DMS114 treated with DMSO at 0.1 percent for 48 hours (cell line): Measurements from ENCODE around the gene UMAD1.

ENCODE experiments used
- DNase-seq: peaks from one replicate; lab custom pipeline; 2025; ENCODE audit not compliant: unreplicated experiment; lab: John Stamatoyannopoulos, UW

The UMAD1 gene

GRCh38 chr7:7881581-7881980 is 241.0 kb downstream of the UMAD1 start:
- no peak for DNase-seq

DNA sequence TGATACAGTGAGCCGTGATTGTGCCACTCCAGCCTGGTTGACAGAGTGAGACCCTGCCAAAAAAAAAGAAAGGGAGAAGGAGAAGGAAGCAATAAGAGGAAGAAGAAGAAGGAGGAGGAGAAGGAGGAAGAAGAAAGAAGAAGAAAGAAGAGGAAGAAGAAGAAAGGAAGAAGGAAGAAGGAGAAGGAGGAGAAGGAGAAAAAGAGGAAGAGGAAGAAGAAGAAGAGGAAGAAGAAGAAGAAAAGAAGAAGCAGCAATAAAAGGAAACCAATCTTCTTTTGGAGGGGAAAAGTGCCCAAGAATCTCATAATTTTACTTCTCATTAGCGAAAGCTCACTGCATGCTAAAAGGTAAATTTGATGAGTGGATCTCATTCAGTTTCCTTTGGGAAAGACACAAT is 242.3 kb downstream of the UMAD1 start:
- no peak for DNase-seq

GRCh38 chr7:7883394-7883793 is 242.8 kb downstream of the UMAD1 start:
- DNase-seq: no peak

DNA sequence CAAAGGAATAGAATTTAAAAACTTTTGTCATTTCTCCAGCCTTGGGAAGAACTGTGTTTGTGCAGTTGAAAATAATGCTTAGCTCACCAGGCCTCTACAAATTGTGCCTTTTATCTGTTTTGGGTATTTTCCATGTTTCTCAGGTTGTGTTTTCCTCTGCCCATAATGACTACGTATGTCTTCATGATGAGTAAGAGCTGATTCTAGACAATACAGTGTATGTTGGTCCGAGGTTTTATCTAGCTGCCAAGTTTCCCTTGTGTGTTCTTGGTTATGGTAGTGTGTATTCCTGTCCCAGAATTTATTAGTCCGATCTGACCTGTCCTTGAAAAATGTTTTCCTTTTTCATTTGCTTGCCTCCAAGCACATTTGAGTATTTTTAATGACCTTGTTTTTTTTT is 244.3 kb downstream of the UMAD1 start:
- DNase-seq: no peak

- DNase-seq: no peak
These were observed 249.4 kb downstream of the UMAD1 start for GRCh38 chr7:7889791-7890568.

- DNase-seq: no peak
These were observed 254.6 kb downstream of the UMAD1 start for GRCh38 chr7:7895004-7895650.

DNA sequence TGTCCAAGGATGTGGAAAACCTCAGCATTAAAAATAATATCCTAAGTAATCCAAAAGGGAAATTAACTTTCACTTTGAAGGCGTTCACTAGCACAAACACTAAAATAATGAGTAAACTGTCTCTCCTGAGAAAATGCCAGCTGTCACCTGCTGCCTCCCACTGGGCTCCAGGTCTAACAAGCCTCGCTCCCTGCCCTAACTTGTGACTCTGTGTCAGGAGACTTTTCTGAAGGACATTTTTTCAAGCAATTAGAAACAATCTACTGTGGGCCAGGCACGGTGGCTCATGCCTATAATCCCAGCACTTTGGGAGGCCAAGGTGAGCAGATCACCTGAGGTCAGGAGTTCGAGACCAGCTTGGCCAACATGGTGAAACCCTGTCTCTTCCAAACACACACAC is 255.2 kb downstream of the UMAD1 start:
- DNase-seq: no peak

GRCh38 chr7:7897509-7897908 is 257.0 kb downstream of the UMAD1 start:
- no peak for DNase-seq

GRCh38 chr7:7897949-7898515 is 257.5 kb downstream of the UMAD1 start:
- no peak for DNase-seq

- DNase-seq: no peak
These were observed 262.3 kb downstream of the UMAD1 start for GRCh38 chr7:7902845-7903244.

GRCh38 chr7:7907306-7907705 is 266.8 kb downstream of the UMAD1 start:
- no peak for DNase-seq

DNA sequence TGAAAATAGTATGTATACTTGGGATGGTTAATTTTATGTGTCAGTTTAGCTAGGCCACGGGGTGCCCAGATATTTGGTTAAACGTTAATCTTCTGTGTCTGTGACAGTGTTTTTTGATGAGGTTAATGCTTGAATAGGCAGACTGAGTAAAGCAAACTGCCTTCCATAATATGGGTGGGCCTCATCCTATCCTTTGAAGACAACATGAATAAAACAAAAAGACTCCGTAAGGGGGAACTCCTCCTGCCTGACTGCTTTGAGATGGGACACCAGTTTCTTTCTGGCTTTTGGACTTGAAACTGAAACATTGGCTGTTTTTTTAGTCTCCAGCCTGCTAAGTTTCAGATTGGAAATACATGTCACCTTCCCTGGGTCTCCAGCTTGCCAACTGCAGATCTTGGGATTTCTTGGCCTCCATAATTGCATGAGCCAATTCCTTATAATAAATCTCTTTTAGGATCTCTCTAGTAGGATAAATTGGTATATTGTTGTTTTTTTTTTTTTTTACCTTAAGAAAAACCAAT is 268.1 kb downstream of the UMAD1 start:
- no peak for DNase-seq

DNA sequence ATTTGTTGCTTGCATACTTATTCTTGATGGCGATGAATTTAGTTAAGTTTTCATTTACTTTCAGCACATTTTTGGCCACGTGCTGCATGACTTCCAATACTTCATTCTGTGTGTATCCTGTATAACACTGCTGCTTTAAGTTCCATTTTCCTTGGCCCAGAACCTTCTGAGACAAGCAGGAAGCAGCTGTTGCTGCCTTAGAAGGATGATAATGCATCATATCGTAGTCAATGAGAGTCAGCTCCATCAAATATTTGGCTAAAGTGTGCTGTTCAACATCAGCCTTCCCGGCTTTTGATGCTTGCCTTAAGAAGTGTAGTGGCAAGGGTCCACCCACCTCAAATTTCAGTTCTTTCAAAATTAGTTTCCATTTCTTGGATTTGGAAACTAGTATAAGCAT is 268.8 kb downstream of the UMAD1 start:
- DNase-seq: no peak

GRCh38 chr7:7911369-7912123 is 271.0 kb downstream of the UMAD1 start:
- no peak for DNase-seq

- DNase-seq: no peak
These were observed 272.4 kb downstream of the UMAD1 start for GRCh38 chr7:7912937-7913336.

GRCh38 chr7:7913504-7913903 is 273.0 kb downstream of the UMAD1 start:
- no peak for DNase-seq

- DNase-seq: no peak
These were observed 274.0 kb downstream of the UMAD1 start for GRCh38 chr7:7914547-7914946.

DNA sequence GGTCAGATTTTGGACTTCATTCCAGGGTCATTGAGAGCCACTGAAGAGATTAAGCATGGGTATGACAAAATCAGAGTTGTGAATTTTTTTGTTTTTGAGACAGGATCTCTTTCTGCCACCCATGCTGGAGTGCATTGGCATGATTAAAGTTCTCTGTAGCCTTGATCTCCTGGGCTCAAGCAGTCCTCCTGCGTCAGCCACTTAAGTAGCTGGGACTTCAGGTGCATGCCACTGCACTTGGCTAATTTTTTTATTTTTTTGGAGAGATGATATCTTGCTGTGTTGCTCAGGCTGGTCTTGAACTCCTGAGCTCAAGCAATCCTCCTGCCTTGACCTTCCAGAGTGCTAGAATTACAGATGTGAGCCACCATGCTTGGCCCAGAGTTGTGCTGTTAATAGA is 275.5 kb downstream of the UMAD1 start:
- no peak for DNase-seq

DNA sequence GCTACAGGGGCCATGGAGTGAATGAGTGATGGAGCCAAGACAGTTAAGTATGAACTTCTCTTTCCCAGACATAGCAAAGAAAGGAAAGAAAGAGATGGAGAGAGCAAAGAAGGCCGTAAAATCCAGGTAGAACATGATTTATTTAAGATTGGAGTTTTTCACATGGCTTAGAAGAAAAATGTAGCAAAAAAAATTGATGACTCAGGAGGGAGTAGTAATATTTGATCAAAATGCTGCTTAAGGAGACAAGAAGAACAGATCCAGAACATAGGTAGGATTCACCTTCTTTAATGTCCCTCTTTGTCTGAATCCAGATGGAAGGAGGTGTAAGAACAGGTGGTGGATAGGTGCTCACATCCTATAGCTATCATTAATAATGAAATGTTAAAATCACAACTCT is 277.0 kb downstream of the UMAD1 start:
- DNase-seq: no peak

DNA sequence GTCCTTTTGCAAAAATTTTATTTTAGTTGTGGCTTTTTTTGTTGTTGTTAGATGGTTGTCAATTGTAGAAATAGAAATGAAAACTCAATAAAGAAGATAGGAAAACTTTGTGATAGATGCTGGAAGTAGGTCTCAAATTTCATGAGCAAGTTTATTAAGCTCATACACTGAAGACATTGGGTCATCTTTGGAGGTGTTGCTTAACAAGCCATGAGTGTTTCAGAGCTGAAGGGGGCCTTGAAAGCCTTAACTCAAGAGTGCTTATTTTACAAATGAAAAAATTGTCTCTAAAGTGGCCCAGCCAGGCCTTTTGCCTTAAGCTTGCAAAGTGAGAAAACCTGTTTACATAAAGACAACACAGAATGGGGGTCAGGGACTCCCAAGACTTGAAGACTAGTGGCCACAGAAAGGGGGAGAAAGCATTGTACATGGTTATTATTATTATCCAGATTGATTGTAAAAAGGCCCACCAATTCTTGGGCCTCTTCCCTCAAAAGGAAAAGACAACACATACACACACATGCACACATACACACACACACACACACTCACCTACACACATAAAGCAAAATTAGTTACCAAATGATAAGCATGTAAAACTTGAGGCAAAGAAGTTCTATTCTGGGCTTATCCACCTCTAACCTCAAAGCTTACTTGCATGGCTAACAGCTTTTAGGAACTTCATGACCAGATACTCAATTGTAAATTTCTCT is 278.3 kb downstream of the UMAD1 start:
- DNase-seq: no peak

DNA sequence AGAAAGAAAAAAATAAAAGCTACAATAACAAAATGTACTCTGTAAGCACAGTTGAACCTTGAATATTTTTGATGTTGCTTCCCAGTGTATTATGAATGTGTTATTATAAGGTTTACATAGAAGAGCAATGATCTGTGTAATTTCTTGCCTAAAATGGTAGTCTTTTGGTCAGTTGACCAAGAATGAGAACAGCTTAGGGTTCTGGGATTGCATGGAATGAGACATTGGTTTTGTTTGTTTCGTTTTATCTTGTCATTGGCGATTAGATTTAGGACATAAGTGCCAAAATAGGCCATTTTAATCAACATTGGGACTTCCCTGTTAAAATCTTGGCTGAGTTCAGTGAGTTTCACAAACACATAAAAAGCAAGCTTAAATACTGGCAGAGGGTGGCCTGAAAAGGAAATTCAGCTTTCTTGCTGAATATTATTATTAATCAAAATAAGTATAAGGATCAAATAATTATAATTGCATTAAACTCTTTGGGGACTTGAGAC is 278.9 kb downstream of the UMAD1 start:
- no peak for DNase-seq
